ENCODE data around the gene DVL1. TPM values are rescaled to one million over a fixed set of nuclear protein-coding genes. Genes with fewer than 3 reads are reported as not detected.

DVL1 gene
- total RNA-seq, 1 experiment from 2014 or later = 91.4 TPM

DNA sequence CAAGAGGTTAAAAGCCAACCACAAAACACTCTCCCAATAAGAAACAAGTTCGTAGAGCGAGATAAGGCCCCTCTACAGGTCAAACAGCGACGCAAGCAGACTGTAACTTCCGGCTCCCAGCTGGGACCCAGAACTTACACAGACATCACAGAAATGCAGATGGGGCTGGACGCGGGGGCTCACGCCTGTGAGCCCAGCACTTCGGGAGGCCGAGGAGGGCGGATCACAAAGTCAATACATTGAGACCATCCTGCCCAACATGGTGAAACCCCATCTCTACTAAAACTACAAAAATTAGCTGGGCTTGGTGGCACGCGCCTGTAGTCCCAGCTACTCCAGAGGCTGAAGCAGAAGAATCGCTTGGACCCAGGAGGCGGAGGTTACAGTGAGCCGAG lies 38.9 kb upstream of the DVL1 start:
- Mint-ChIP-seq H3K27me3 (ENCODE audit: low read depth) (no peaks in the 10 kb centered on the region), H3K9me3 (no peaks in the 10 kb centered on the region), H3K27ac (no peak overlapping the region), H3K4me3 (no peak overlapping the region), H3K36me3 (peaks cover 80% of the 10 kb centered on the region), H3K4me1 (no peaks in the 10 kb centered on the region)
- ATAC-seq (no peak), DNase-seq (ENCODE audit: low spot score) (no peak)
- TF ChIP-seq CREM (CRISPR knock-in tag; IDR thresholded peaks at IDR 0.05) (no peak), CBFB (CRISPR knock-in tag; IDR thresholded peaks at IDR 0.05; ENCODE audit: low read depth) (no peak), ATF1 (CRISPR knock-in tag; IDR thresholded peaks at IDR 0.05) (no peak), ETV6 (CRISPR knock-in tag; IDR thresholded peaks at IDR 0.05) (no peak), RELA (CRISPR knock-in tag; IDR thresholded peaks at IDR 0.05; ENCODE audit: borderline replicate concordance) (no peak), CTCF (IDR thresholded peaks at IDR 0.05) (no peak), FOXP4 (CRISPR knock-in tag; IDR thresholded peaks at IDR 0.05) (no peak), GTF2I (CRISPR knock-in tag; conservative IDR thresholded peaks at IDR 0.05) (no peak), MAX (CRISPR knock-in tag; IDR thresholded peaks at IDR 0.05) (no peak), FOXP1 (CRISPR knock-in tag; IDR thresholded peaks at IDR 0.05; ENCODE audit: borderline replicate concordance) (no peak), AFF4 (CRISPR knock-in tag; IDR thresholded peaks at IDR 0.05; ENCODE audit: borderline replicate concordance) (no peak), TEAD1 (CRISPR knock-in tag; IDR thresholded peaks at IDR 0.05) (no peak), ELF4 (CRISPR knock-in tag; IDR thresholded peaks at IDR 0.05; ENCODE audit: low read depth) (no peak), IRF1 (CRISPR knock-in tag; IDR thresholded peaks at IDR 0.05) (no peak)
- TF ChIP-seq, protein P1, sequence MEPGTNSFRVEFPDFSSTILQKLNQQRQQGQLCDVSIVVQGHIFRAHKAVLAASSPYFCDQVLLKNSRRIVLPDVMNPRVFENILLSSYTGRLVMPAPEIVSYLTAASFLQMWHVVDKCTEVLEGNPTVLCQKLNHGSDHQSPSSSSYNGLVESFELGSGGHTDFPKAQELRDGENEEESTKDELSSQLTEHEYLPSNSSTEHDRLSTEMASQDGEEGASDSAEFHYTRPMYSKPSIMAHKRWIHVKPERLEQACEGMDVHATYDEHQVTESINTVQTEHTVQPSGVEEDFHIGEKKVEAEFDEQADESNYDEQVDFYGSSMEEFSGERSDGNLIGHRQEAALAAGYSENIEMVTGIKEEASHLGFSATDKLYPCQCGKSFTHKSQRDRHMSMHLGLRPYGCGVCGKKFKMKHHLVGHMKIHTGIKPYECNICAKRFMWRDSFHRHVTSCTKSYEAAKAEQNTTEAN (CRISPR knock-in tag; IDR thresholded peaks at IDR 0.05) = no peak
- TF ChIP-seq, protein P2, sequence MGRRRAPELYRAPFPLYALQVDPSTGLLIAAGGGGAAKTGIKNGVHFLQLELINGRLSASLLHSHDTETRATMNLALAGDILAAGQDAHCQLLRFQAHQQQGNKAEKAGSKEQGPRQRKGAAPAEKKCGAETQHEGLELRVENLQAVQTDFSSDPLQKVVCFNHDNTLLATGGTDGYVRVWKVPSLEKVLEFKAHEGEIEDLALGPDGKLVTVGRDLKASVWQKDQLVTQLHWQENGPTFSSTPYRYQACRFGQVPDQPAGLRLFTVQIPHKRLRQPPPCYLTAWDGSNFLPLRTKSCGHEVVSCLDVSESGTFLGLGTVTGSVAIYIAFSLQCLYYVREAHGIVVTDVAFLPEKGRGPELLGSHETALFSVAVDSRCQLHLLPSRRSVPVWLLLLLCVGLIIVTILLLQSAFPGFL (CRISPR knock-in tag; IDR thresholded peaks at IDR 0.05; ENCODE audit: borderline replicate concordance) = no peak
- POLR2A ChIA-PET = interaction anchor here (1.7 kb wide), 1 partner anchor 11 kb away, joined by 5 read pairs; the partner anchor contains the start of gene CCNL2
- CTCF ChIA-PET = no interaction called here

Data from WTC11 (cell line).